ENCODE data around the gene DHCR7.

The DHCR7 gene

GRCh38 chr11:71456294-71456693 lies 8.1 kb upstream of the DHCR7 start:
- Histone ChIP-seq H3K4me3 (replicated peaks; ENCODE audit: insufficient read depth, low read length) (no peak overlapping the region), H3K27me3 (ENCODE audit: insufficient read depth, poor library complexity, severe bottlenecking) (no peaks in the 10 kb centered on the region), H3K27ac (replicated peaks) (no peak overlapping the region)
- no peak for DNase-seq (ENCODE audit: low read depth in 1 of 2, low spot score in 1 of 2)
- TF ChIP-seq SPI1 (IDR thresholded peaks at IDR 0.05; ENCODE audit: borderline replicate concordance, low read depth) (no peak), CTCF (IDR thresholded peaks at IDR 0.05; ENCODE audit: insufficient read depth, low read length) (no peak), REST (IDR thresholded peaks at IDR 0.05; ENCODE audit: insufficient replicate concordance, low read depth) (no peak), POLR2AphosphoS5 (IDR thresholded peaks at IDR 0.05; ENCODE audit: low read depth) (no peak), GABPA (IDR thresholded peaks at IDR 0.05; ENCODE audit: low read depth) (no peak)

GRCh38 chr11:71454470-71455113 lies 6.4 kb upstream of the DHCR7 start:
- TF ChIP-seq GABPA (IDR thresholded peaks at IDR 0.05; ENCODE audit: low read depth) (no peak), POLR2AphosphoS5 (IDR thresholded peaks at IDR 0.05; ENCODE audit: low read depth) (no peak), CTCF (IDR thresholded peaks at IDR 0.05; ENCODE audit: insufficient read depth, low read length) (no peak)
- no peaks in the 10 kb centered on the region for H3K27me3 ChIP-seq (ENCODE audit: insufficient read depth, poor library complexity, severe bottlenecking)
- DNase-seq (ENCODE audit: low read depth in 1 of 2, low spot score in 1 of 2), result no peak
- H3K4me3 ChIP-seq (replicated peaks; ENCODE audit: insufficient read depth, low read length), result peak overlapping the region; percentile 87
- H3K27ac ChIP-seq (replicated peaks), result no peak overlapping the region

GRCh38 chr11:71453918-71454304 lies 5.7 kb upstream of the DHCR7 start:
- no peak for TF ChIP-seq CTCF (IDR thresholded peaks at IDR 0.05; ENCODE audit: insufficient read depth, low read length)
- TF ChIP-seq POLR2AphosphoS5 (IDR thresholded peaks at IDR 0.05; ENCODE audit: low read depth), result no peak
- no peak for TF ChIP-seq REST (IDR thresholded peaks at IDR 0.05; ENCODE audit: insufficient replicate concordance, low read depth)
- no peak for TF ChIP-seq SPI1 (IDR thresholded peaks at IDR 0.05; ENCODE audit: borderline replicate concordance, low read depth)
- Histone ChIP-seq H3K4me3 (replicated peaks; ENCODE audit: insufficient read depth, low read length) (peak overlapping the region; percentile 87), H3K27ac (replicated peaks) (peak overlapping the region; percentile 89), H3K27me3 (ENCODE audit: insufficient read depth, poor library complexity, severe bottlenecking) (no peaks in the 10 kb centered on the region)
- DNase-seq (ENCODE audit: low read depth in 1 of 2, low spot score in 1 of 2), result no peak
